ENCODE data around the gene RAB29. TPM values are rescaled to one million over a fixed set of nuclear protein-coding genes. Genes with fewer than 3 reads are reported as not detected.
"Not testable (repeated sequence)": the region's sequence is repeated elsewhere in the genome, so short reads cannot be mapped to it uniquely, and the experiment has no call there.

Gene RAB29, protein sequence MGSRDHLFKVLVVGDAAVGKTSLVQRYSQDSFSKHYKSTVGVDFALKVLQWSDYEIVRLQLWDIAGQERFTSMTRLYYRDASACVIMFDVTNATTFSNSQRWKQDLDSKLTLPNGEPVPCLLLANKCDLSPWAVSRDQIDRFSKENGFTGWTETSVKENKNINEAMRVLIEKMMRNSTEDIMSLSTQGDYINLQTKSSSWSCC
- polyA plus RNA-seq (ENCODE audit: low read depth in 6 of 6), result 100 to 1,000 TPM in 4 of 6 donors, 10 to 100 TPM in 2; 70.2 to 136 (median 112) TPM

- peaks cover 0 to 3% of the 10 kb centered on the region in 2 donors for H3K36me3 Mint-ChIP-seq
- H3K27me3 Mint-ChIP-seq, result no peaks in the 10 kb centered on the region
- ATAC-seq (ENCODE audit: low read depth in 2 of 2), result peak; percentile 80 to 84
- H3K9me3 Mint-ChIP-seq, result no peaks in the 10 kb centered on the region
- peak within 1 kb of the TSS; percentile 96 to 99 (median 97) for H3K27ac Mint-ChIP-seq
- DNase-seq, result peak; percentile 89
- H3K4me1 Mint-ChIP-seq, result peaks cover 34 to 71% (median 61%) of the 10 kb centered on the region in 3 donors
- H3K4me3 Mint-ChIP-seq, result peak within 1 kb of the TSS; percentile 84 to 96 (median 94)
Observed at GRCh38 chr1:205775015-205775716, at the start of gene RAB29. Gene RAB29 (minus strand): TSS chr1:205775482. CDS start chr1:205774956, 526 bp downstream.

GRCh38 chr1:205824180-205824579 is 48.9 kb upstream of the RAB29 start:
- Mint-ChIP-seq H3K27me3 (no peaks in the 10 kb centered on the region), H3K4me3 (peak overlapping the region in 1 of 8 donors; percentile 30), H3K9me3 (peaks cover 9 to 25% (median 13%) of the 10 kb centered on the region in 7 donors), H3K4me1 (peaks cover 5 to 14% (median 13%) of the 10 kb centered on the region in 3 donors), H3K36me3 (peaks cover 16 to 18% of the 10 kb centered on the region in 2 donors), H3K27ac (peak overlapping the region in 1 of 6 donors; percentile 64)
- ATAC-seq (ENCODE audit: low read depth in 2 of 2), result no peak
- DNase-seq, result no peak

- Mint-ChIP-seq H3K27ac (peak overlapping the region in 3 of 6 donors; percentile 2 to 87 (median 16)), H3K9me3 (peaks cover 9 to 25% (median 13%) of the 10 kb centered on the region in 7 donors), H3K4me1 (peaks cover 5 to 14% (median 12%) of the 10 kb centered on the region in 3 donors), H3K36me3 (peaks cover 16 to 18% of the 10 kb centered on the region in 2 donors), H3K4me3 (peak overlapping the region in 4 of 8 donors; percentile 6 to 76 (median 42))
- peak; percentile 40 to 63 for ATAC-seq (ENCODE audit: low read depth in 2 of 2)
- not testable (repeated sequence) for DNase-seq, H3K27me3 Mint-ChIP-seq
Observed at GRCh38 chr1:205823260-205823659, 48.0 kb upstream of the RAB29 start.

GRCh38 chr1:205822397-205822796 is 47.1 kb upstream of the RAB29 start:
- ATAC-seq (ENCODE audit: low read depth in 2 of 2), result no peak
- no peak for DNase-seq
- Mint-ChIP-seq H3K36me3 (peaks cover 16 to 18% of the 10 kb centered on the region in 2 donors), H3K27me3 (no peaks in the 10 kb centered on the region), H3K9me3 (peaks cover 9 to 25% (median 13%) of the 10 kb centered on the region in 7 donors), H3K4me1 (peaks cover 5 to 14% (median 11%) of the 10 kb centered on the region in 3 donors), H3K4me3 (no peak overlapping the region), H3K27ac (no peak overlapping the region)

- no peak for ATAC-seq (ENCODE audit: low read depth in 2 of 2)
- H3K9me3 Mint-ChIP-seq, result peaks cover 2 to 12% (median 6%) of the 10 kb centered on the region in 7 donors
- H3K4me1 Mint-ChIP-seq, result peaks cover 9 to 10% (median 9%) of the 10 kb centered on the region in 3 donors
- H3K4me3 Mint-ChIP-seq, result no peak overlapping the region
- peaks cover 8 to 11% of the 10 kb centered on the region in 2 donors for H3K36me3 Mint-ChIP-seq
- H3K27ac Mint-ChIP-seq, result no peak overlapping the region
- H3K27me3 Mint-ChIP-seq, result no peaks in the 10 kb centered on the region
- no peak for DNase-seq
Observed at GRCh38 chr1:205817988-205818387, 42.7 kb upstream of the RAB29 start.

GRCh38 chr1:205817364-205817763 is 42.1 kb upstream of the RAB29 start:
- ATAC-seq (ENCODE audit: low read depth in 2 of 2) (no peak), DNase-seq (no peak)
- Mint-ChIP-seq H3K27me3 (no peaks in the 10 kb centered on the region), H3K9me3 (peaks cover 0 to 6% (median 2%) of the 10 kb centered on the region in 7 donors), H3K4me1 (peaks cover 11% of the 10 kb centered on the region in 3 donors), H3K27ac (peak overlapping the region in 1 of 6 donors; percentile 63), H3K4me3 (peak overlapping the region in 1 of 8 donors; percentile 46), H3K36me3 (peaks cover 4 to 5% of the 10 kb centered on the region in 2 donors)

GRCh38 chr1:205813755-205814058 is 38.4 kb upstream of the RAB29 start:
- Mint-ChIP-seq H3K4me1 (peaks cover 38 to 48% (median 46%) of the 10 kb centered on the region in 3 donors), H3K4me3 (peak overlapping the region; percentile 93 to 98 (median 96)), H3K9me3 (no peaks in the 10 kb centered on the region), H3K36me3 (peaks cover 0 to under 1% of the 10 kb centered on the region in 2 donors), H3K27me3 (no peaks in the 10 kb centered on the region), H3K27ac (peak overlapping the region; percentile 88 to 97 (median 94))
- no peak for ATAC-seq (ENCODE audit: low read depth in 2 of 2)
- DNase-seq, result no peak

DNA sequence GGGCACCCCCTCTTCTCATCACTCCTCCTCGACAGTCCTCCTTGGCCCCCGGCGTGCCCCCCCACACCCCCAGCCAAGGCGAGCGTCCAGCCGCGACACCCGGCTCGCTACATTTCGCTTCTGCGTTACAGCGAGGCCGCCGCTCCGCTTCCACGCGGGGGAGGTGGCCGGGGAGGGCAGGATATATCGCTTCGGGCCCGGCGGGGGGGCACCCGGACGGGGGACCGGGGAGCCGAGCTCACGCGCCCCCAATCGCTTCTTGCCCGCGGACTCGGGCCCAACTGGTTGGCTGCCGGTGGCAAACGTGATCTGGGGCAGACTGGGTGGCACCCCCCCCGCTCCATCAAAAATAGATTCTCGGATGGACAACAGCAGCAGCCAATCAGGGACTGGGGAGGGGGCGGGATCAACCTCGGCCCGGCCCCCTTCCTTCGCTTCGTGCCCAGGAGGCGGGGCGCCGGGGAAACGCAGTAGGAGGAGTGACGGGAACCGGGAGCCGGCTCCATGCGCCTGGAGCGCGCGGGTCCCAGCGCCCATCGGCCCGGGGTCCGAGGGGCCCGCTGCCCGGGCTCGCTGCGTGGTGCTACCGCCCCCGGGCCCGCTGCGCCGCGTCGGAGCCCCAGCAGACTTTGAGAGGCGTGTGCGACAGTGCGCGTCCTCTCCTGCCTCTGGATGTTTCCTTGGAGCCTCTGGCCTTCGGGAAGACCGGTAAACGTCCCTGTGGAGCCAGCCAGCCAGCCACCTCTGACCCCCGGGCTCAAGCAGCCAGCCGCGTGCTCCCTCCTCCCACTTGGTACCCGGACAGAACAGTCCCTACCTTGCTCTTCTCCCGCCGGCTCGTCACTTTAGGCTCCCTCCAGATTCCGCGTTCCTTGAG is 37.8 kb upstream of the RAB29 start, which contains the start of gene SLC41A1:
TSS of gene SLC41A1 (minus strand) at position 321 of the 877 bp plus-strand sequence. CDS start 2,757 bp downstream, outside the sequence.
- Mint-ChIP-seq H3K27ac (peak within 1 kb of the TSS; percentile 88 to 97 (median 94)), H3K9me3 (no peaks in the 10 kb centered on the region), H3K4me1 (peaks cover 44 to 54% (median 52%) of the 10 kb centered on the region in 3 donors), H3K36me3 (peaks cover 0 to 6% of the 10 kb centered on the region in 2 donors), H3K27me3 (no peaks in the 10 kb centered on the region), H3K4me3 (peak within 1 kb of the TSS; percentile 94 to 98 (median 96))
- ATAC-seq (ENCODE audit: low read depth in 2 of 2) (peak; percentile 94 to 95), DNase-seq (peak; percentile 92)

DNA sequence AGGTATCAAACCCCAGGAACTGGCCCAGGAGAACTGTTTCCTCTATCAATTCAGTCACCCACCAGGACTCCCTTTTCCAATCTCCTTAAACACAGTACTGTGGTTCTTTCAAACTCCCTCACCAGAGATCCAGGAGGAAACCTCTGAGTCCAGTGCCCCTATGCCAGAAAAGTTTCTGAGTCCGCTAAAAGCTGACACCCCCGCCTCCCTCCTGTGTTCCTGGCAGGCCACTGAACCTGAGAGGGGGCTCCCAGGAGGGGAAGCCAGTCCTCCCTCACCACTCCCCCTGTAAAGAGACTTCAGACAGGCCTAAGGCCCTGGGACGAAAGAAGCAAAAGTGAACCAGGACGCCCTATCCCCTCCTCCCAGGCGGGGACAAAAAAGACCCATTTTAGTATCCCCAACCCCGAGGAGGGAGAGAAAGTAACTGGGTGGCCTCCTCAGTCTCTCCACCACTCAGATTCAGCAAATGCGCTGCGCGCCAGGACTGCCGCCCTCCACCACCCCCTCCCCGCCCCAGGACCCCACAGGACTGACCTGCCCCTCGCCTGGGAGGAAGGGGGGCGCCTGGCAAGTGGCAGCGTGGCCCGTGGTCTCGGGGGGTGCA is 37.1 kb upstream of the RAB29 start:
- H3K36me3 Mint-ChIP-seq, result peaks cover 0 to 6% of the 10 kb centered on the region in 2 donors
- peak; percentile 13 to 20 for ATAC-seq (ENCODE audit: low read depth in 2 of 2)
- peaks cover 45 to 60% (median 58%) of the 10 kb centered on the region in 3 donors for H3K4me1 Mint-ChIP-seq
- DNase-seq, result no peak
- H3K27me3 Mint-ChIP-seq, result no peaks in the 10 kb centered on the region
- peak overlapping the region; percentile 93 to 98 (median 96) for H3K4me3 Mint-ChIP-seq
- H3K27ac Mint-ChIP-seq, result peak overlapping the region; percentile 65 to 91 (median 86)
- no peaks in the 10 kb centered on the region for H3K9me3 Mint-ChIP-seq

- ATAC-seq (ENCODE audit: low read depth in 2 of 2) (no peak), DNase-seq (no peak)
- Mint-ChIP-seq H3K27me3 (no peaks in the 10 kb centered on the region), H3K9me3 (no peaks in the 10 kb centered on the region), H3K27ac (peak overlapping the region in 5 of 6 donors; percentile 84 to 91 (median 87)), H3K4me3 (peak overlapping the region; percentile 93 to 98 (median 96)), H3K4me1 (peaks cover 50 to 67% (median 65%) of the 10 kb centered on the region in 3 donors), H3K36me3 (peaks cover 0 to 6% of the 10 kb centered on the region in 2 donors)
Observed at GRCh38 chr1:205811660-205812059, 36.4 kb upstream of the RAB29 start.

- peaks cover 57 to 77% (median 73%) of the 10 kb centered on the region in 3 donors for H3K4me1 Mint-ChIP-seq
- no peaks in the 10 kb centered on the region for H3K27me3 Mint-ChIP-seq
- peaks cover 0 to 6% of the 10 kb centered on the region in 2 donors for H3K36me3 Mint-ChIP-seq
- DNase-seq (no peak), ATAC-seq (ENCODE audit: low read depth in 2 of 2) (no peak)
- H3K9me3 Mint-ChIP-seq, result no peaks in the 10 kb centered on the region
- peak overlapping the region in 1 of 6 donors; percentile 73 for H3K27ac Mint-ChIP-seq
- peak overlapping the region in 5 of 8 donors; percentile 16 to 97 (median 93) for H3K4me3 Mint-ChIP-seq
Observed at GRCh38 chr1:205810448-205811157, 35.3 kb upstream of the RAB29 start.

DNA sequence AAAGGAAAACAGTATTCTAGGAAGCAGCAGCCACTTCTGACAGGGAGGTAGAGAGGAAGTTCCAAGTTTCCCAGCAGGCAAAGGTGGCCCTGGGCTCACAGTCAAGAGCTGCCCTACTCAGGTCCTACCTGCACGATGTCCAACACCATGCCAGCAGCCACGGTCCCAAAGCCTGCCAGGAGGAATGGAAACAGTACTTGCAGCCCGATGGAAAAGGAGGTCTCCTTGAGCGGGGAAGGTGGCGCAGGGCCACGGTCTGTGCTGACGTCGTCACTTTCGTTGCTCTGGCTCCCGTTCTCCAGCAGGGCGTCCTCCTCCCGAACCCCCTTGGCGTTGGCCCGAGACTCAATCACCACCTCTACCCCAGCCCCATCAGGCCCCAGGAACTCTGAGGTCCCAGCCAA is 34.7 kb upstream of the RAB29 start:
- Mint-ChIP-seq H3K27me3 (no peaks in the 10 kb centered on the region), H3K4me1 (peaks cover 63 to 83% (median 79%) of the 10 kb centered on the region in 3 donors), H3K27ac (peak overlapping the region in 1 of 6 donors; percentile 66), H3K9me3 (no peaks in the 10 kb centered on the region), H3K4me3 (peak overlapping the region in 3 of 8 donors; percentile 3 to 54 (median 32)), H3K36me3 (peaks cover 0 to 6% of the 10 kb centered on the region in 2 donors)
- no peak for ATAC-seq (ENCODE audit: low read depth in 2 of 2)
- DNase-seq, result no peak

All from naive B cell (primary cell).